Hematopoietic multipotent progenitor cell treated with erythropoietin and hydrocortisone succinate and interleukin-3 and kit ligand, for 4 days (in vitro differentiated cells): ENCODE data around the gene DLEC1.
"Not testable (repeated sequence)": the region's sequence is repeated elsewhere in the genome, so short reads cannot be mapped to it uniquely, and the experiment has no call there.

Experiments used
- DNase-seq: peaks from one replicate; pipeline ENCODE4 v3.0.0-alpha.2; 2015

DLEC1 gene

DNA sequence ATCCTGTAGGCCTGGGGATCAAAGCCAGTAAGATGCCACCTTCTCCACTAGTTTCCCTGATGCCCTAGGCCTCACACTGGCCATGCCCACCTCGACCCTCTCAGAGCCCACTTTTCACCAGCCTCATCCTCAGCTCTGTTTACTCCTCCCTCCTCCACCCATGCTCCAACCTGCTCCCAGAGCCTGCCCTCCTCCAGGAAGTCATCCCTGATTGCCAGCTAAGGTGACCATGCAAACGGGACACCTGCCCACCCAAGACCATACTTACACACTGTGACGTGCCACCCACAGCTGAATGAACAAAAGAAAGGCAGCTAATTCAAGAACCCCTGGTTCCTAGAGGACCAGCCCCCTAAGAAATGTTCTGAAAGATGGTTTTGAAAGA lies 18.7 kb upstream of the DLEC1 start:
- DNase-seq: no peak

- DNase-seq: no peak
These were observed 17.8 kb upstream of the DLEC1 start for GRCh38 chr3:38021196-38021595.

DNA sequence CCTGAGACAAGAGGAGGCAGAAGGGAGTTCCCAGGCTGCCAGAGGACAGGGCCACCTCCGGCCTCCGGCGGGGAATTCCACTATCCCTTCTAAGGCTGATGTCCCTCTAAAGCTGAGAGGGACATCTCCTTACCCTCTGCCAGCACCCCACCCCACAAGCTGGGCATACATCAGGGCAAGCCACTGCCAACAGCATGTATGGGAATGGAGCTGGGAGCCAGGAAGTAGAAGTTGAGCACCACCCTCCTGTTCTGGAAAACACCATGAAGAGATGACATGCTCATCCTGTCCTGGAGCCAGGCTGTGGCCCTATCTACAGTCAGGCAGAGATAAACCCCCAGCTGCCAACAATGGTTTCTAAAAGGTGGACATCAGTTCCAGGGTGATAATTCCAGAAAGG lies 16.7 kb upstream of the DLEC1 start:
- DNase-seq: no peak

DNA sequence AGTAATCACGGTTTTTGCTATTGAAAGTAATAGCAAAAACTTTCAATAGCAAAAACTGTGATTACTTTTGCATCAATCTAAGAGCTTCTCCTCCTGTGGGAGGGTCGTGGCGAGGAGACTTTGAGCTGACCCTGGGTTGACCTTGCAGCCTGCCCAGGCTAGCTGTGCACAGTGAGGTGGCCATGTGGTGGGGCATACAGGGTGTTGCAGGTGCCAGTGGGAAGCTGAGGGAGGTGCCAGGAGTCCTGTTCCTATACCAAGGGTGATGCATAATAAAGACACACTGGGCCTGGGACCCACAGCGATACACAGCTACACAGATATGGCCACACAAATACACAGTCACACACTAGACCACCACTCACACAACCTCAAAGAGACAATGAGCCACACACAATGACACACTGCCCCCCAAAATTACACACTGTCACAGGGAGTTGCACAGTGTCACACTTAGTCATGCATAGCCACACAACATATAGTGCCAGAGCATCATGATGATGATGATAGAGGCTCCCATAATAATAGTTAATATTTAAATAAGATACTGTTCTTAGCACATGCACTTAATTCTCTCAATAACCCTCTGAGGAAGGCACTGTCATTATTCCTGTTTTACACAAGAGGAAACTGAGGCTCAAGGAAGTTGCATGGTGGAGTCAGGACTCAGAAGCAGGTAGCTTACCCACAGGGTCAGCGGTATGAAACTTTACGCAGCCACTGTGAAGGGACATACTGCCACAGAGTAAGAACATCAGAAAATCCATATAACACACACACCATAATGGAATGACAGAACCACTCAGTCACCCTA lies 15.9 kb upstream of the DLEC1 start:
- no peak for DNase-seq

GRCh38 chr3:38026856-38027255 lies 12.2 kb upstream of the DLEC1 start:
- no peak for DNase-seq

DNA sequence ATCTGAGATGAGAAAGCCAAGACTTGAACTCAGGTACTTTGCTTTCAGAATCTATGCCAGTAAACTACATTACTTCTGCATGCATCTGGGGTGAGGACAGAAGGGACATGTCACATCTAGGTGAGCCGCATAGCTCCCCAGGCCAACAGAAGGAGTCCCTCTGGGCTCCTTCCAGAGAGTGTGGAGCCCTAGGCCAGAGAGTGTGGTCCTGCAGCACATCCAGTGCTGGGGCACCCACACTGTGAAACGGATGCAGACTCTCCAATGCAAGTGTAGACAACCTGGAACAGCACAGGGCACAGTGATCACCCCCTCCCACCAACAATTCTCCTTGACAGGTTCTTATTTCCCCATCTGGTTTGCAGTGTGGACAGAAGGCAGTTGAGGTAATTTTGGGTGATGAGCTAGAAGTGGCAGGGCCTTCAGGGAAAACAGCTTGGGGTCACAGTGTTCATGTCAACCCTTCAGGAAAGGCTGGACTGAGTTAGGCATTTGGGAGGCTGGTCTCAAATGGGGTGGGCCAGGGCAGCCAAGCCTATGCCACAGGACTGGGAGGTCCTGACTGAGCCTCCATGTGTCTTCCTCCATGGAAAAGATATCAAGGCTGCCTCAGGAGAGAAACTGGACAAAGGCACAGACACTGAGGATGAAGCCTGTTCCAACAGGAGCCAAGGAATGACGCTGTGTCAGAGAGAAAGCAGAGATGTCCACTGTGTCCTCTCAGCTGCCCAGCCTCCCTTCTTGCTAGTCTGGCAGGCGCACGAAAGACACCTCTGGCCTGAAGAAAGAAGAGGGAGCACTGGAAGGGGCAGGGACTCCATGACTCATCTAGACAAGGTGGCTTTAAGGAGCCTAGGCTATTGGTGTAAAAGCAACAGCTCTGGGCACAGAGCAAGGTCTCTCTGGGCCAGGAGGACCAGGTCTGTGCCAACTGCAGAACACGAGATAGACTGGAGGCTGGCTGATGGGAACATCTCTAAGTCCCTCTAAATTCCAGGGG lies 11.2 kb upstream of the DLEC1 start:
- no peak for DNase-seq

DNA sequence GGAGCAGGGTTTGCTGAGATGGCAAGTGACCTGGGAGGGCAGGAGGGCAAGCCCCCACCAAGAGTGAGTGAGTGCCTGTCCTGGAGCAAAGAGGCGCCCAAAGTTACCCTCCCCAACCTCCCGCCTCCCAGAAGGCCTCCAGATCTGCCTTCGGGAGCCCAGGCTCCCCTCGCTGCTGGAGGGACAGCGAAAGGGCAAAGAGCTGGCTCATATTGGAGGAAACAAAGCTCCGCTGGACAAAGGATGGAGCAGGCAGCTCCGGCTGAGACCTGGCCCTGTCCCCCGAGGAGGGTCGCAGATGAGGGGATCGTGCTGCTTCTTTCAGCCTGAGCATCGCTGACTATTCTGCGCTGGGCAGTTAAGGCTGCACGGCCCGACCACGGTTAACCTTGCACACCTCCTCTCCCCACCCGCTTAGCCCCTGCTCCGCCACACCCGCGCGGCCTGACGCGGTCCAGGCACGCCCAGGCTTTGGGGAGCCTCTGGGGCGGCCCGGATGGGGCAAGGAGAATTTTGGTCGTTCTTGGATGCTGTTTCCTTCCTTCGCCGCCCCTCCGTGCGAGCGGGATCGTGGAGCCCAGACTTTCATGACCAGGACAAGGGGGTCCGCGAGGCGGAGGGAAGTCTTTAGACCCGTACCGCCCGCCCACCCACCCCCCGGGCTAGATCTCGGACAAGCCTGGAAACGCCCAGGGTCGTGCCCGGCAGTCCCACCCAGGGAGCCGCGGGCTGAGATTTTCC lies 10.2 kb upstream of the DLEC1 start:
- DNase-seq: no peak

- peak; percentile 22 for DNase-seq
These were observed 9.4 kb upstream of the DLEC1 start, which contains the start of gene PLCD1 for GRCh38 chr3:38029400-38030125. Gene PLCD1 (minus strand): TSS chr3:38029642. CDS start chr3:38029539, 103 bp downstream.

DNA sequence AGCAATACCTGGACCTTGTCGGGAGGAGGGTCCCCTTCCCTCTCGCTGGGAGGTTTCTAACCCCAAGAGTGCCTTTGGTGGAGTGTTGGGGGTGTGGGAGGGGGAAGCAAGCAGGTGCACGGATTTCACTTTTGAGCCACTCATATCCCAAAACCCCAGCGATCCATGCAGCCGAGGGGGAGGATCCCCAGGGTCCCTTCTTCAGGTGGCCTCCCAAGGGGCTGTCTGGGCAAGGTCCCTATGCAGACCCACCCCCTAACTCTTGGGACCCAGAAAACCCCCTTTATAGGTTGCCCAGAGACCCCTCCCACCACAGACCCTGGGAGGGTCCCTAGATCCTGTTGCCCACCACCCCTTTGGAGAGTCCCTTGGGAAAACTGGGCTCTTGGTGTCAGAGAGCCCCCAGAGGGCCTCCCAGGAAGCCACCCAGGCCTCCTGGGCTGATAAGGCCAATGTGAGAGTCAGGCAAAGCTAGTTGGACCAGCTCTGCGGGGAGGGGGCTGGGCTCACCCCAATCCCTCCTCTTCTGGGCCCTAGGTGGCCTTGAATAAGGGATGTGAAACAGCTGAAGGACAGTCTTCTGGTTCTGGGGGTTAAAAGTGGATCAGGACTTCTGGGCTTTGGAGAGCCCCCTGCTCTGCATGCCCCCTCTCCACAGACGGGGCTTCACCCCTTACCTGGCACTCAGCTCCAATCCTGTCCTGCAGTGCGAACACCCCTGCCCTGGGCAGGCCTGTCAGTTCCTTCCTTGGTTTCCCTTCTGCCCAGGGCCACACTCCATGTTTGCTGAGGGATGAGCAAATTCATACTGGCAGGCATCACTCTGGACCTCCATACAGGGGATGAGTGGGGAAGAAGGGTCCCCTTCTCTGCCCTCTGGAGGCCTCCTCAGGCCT lies 8.6 kb upstream of the DLEC1 start:
- no peak for DNase-seq

GRCh38 chr3:38031022-38031994 lies 7.7 kb upstream of the DLEC1 start:
- peak; percentile 67 for DNase-seq

GRCh38 chr3:38032328-38032865 lies 6.6 kb upstream of the DLEC1 start:
- no peak for DNase-seq

GRCh38 chr3:38033586-38033985 lies 5.4 kb upstream of the DLEC1 start:
- not testable (repeated sequence) for DNase-seq

DNA sequence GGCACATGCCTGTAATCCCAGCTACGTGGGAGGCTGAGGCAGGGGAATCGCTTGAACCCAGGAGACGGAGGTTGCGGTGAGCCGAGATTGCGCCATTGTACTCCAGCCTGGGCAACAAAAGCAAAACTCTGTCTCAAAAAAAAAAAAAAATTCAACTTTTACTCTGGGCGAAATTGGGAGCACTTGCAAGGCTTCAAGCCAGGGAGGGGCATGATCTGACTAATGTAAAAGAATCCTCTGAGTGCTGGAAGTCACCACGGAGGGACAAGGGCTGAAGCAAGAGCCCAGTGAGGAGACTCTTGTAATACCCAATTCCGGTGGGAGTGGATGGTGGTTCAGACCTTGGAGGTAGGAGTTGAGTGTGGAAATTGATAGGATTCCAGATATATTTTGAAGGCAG lies 4.7 kb upstream of the DLEC1 start:
- DNase-seq: not testable (repeated sequence)

DNA sequence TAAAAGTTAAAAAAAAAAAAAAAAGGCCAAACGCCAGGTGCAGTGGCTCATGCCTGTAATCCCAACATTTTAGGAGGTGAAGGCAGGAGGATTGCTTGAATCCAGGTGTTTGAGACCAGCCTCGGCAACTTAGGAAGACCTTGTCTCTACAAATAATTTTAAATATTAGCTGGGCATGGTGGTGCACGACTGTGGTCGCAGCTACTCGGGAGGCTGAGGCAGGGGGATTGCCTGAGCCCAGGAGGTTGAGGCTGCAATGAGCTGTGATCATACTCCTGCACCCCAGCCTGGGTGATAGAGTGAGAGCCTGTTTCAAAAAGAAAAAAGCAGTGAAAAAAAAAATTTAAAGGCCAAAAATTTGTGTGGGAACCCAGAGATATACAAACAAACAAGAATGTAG lies 2.7 kb upstream of the DLEC1 start:
- no peak for DNase-seq

DNA sequence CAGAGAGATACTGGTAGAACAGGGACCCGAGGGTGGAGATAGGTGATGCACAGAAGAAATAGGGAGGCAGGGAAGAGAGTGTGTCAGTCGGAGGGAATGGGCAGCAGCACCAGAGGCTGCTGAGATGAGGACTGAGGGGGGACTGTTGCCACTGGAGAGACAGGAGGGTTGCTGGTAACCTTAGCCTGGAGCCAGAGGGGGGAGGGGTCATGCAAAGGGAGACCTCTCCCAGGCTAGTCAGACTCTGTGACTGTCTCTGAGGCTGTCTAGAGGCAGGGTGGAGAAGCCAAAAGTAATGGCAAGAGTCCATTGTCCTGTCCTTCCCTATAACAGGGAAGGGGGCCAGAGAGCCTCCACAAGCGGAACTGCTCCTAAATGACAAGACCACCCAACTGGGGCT lies 2.1 kb upstream of the DLEC1 start:
- DNase-seq: no peak

DNA sequence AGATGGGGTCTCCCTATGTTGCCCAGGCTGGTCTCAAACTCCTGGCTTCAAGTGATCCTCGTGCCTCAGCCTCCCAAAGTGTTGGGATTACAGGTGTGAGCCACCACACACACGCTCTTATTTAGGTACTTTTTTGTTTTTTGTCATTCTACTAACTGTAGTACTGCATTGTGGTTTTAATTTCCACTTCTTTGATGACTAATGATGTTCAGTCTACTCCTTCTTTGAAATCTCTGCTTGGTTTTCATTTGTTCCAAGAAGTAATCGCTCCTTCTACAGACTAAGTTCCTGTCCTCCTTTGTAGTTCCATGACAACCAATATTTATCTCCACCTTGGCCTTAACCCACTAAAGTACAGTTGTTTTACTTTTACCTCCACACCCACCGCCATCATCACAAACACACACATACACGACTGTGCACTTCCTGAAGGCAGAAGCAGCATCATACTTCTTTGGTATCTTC lies 529 bp upstream of the DLEC1 start:
- peak; percentile 27 for DNase-seq

- peak; percentile 91 for DNase-seq
These were observed 872 bp downstream of the DLEC1 start for GRCh38 chr3:38039899-38040261.

DNA sequence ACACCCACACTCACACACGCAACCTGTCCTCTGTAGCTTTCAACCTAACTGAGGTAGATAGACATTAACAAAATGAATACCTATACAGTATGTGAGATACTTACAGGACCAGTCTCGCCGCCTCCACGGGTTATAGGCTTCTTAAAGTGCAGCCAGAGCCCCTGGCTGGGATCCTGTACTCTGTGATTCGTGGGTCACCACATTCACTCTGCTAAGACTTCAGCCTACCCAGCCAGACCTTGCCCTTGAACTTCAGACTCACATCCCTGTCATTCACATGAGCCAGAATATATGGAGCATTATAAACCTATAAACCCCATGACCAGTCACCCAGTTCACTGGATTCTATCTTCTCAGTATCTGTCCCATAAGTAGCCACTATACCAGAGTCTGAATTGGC lies 1.4 kb downstream of the DLEC1 start:
- DNase-seq: no peak

DNA sequence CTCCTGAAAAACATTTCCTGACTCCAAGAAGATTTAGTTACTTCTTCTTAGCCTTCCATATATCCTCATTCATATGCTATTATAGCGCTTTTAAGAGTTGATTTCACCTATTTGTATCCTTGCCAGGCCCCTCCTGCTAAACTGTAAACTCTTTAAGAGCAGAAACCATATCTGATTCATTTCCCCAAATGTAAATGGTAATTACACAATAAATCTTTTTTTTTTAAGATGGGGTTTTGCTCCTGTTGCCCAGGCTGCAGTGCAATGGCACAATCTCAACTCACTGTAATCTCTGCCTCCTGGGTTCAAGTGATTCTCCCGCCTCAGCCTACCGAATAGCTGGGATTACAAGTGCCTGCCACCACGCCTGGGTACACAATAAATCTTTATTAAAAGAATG lies 4.5 kb downstream of the DLEC1 start:
- no peak for DNase-seq

GRCh38 chr3:38046027-38046426 lies 7.0 kb downstream of the DLEC1 start:
- no peak for DNase-seq
